Airway epithelial cell (primary cell): ENCODE data around the gene CLDN24. TPM values are rescaled to one million over a fixed set of nuclear protein-coding genes. Genes with fewer than 3 reads are reported as not detected.

Source experiments
- total RNA-seq: library from RNA; depleted of rRNA; stranded (reverse); fragments of >200 nt; gene quantifications from 2 replicates; pipeline ENCODE4 v1.2.3, GENCODE V29; 2015

CLDN24 gene
- not detected in 2 replicates for total RNA-seq

DNA sequence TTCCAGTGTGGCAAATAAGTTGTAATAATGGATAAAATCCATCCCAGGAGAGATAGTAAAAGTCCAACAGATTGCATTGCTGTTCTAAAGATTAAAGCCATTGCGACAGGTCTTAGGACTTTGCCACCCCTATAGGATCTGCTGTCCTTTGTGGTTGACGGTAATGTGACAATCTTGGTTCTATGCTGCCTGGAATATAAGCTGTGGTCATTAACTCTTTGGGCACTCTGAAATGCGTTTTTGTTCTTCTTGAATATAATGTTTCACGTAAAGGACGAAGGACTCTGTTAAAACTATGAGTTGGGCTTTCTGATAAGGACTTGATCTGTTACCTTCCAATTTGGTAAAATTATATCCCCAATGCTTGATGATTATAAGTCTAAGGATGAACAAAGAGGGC lies at the start of gene CLDN24:
TSS of gene CLDN24 (minus strand) at position 101 of the 400 bp plus-strand sequence. CDS start at position 101, 0 bp downstream.

GRCh38 chr4:183320211-183321059 lies 1.8 kb downstream of the CLDN24 start, which contains the start of gene CLDN22:
Gene CLDN22 (minus strand): TSS chr4:183320276. CDS start chr4:183320218, 58 bp downstream.

Other genes starting within 250 kb of the CLDN24 start
- gene WWC2, start 223.2 kb downstream of the CLDN24 start, total RNA-seq = 10.6 and 11.8 TPM in 2 replicates
- not detected in 2 replicates for gene CLDN22, start 2.1 kb downstream of the CLDN24 start, total RNA-seq
- gene CDKN2AIP, start 122.2 kb upstream of the CLDN24 start, total RNA-seq = 15.2 and 15.5 TPM in 2 replicates
- gene ING2, start 182.6 kb upstream of the CLDN24 start, total RNA-seq = 20.0 and 24.2 TPM in 2 replicates